GM12878 (cell line): Measurements from ENCODE around the gene FMC1. TPM values are rescaled to one million over a fixed set of nuclear protein-coding genes. Genes with fewer than 3 reads are reported as not detected.

ENCODE experiments used
- ATF7 ChIP-seq: fragments of 450-650 bp; IDR thresholded peaks from 2 replicates; pipeline ENCODE4 v1.6.1; 2016; ENCODE audit warnings: low read depth, mild to moderate bottlenecking
- CBFB ChIP-seq: IDR thresholded peaks from 2 replicates; pipeline ENCODE4 v1.6.1; 2016; ENCODE audit warnings: antibody characterized with exemption, low read depth
- DPF2 ChIP-seq: fragments of 450-650 bp; IDR thresholded peaks from 2 replicates; pipeline ENCODE4 v1.6.1; 2017; ENCODE audit warnings: mild to moderate bottlenecking
- EED ChIP-seq: sonication (generic); IDR thresholded peaks from 2 replicates; pipeline ENCODE4 v1.6.1; 2016; ENCODE audit warnings: antibody characterized with exemption, low read depth
- ESRRA ChIP-seq: IDR thresholded peaks from 2 replicates; pipeline ENCODE4 v1.6.1; 2012; ENCODE audit warnings: mild to moderate bottlenecking, low read length, improper control_type of control experiment
- FOXK2 ChIP-seq: fragments of 450-650 bp; IDR thresholded peaks from 2 replicates; pipeline ENCODE4 v1.6.1; 2017; ENCODE audit warnings: mild to moderate bottlenecking, moderate library complexity
- FOXM1 ChIP-seq: IDR thresholded peaks from 2 replicates; pipeline ENCODE4 v1.6.1; 2012; ENCODE audit warnings: low read depth, mild to moderate bottlenecking, inconsistent platforms, low read length, moderate library complexity
- GATAD2B ChIP-seq: fragments of 450-650 bp; conservative IDR thresholded peaks from 2 replicates; pipeline ENCODE4 v1.6.1; 2017; ENCODE audit warnings: low read depth, mild to moderate bottlenecking, moderate library complexity
- JUND ChIP-seq: IDR thresholded peaks from 2 replicates; pipeline ENCODE4 v1.6.1; 2012; ENCODE audit warnings: low read depth, mild to moderate bottlenecking, low read length, improper control_type of control experiment, moderate library complexity
- KDM1A ChIP-seq: fragments of 200-600 bp; sonication (generic); IDR thresholded peaks from 2 replicates; pipeline ENCODE4 v1.6.1; 2016; ENCODE audit warnings: borderline replicate concordance
- KLF5 ChIP-seq: fragments of 450-650 bp; IDR thresholded peaks from 2 replicates; pipeline ENCODE4 v1.6.1; 2014; ENCODE audit warnings: mild to moderate bottlenecking; ENCODE audit not compliant: partially characterized antibody
- LARP7 ChIP-seq: fragments of 450-650 bp; IDR thresholded peaks from 2 replicates; pipeline ENCODE4 v1.6.1; 2017; ENCODE audit warnings: mild to moderate bottlenecking
- MTA2 ChIP-seq: fragments of 450-650 bp; IDR thresholded peaks from 2 replicates; pipeline ENCODE4 v1.6.1; 2016; ENCODE audit warnings: low read depth, mild to moderate bottlenecking, moderate library complexity
- MXI1 ChIP-seq: fragments of 150-350 bp; IDR thresholded peaks from 2 replicates; pipeline ENCODE4 v1.6.1; 2011; ENCODE audit warnings: low read depth, mild to moderate bottlenecking, inconsistent platforms, low read length, improper control_type of control experiment
- MYC ChIP-seq: IDR thresholded peaks from 2 replicates; pipeline ENCODE4 v1.6.1; 2011; ENCODE audit warnings: mild to moderate bottlenecking, low read length, moderate library complexity, inconsistent platforms; ENCODE audit not compliant: insufficient read depth, insufficient replicate concordance, insufficient read length, severe bottlenecking
- NFXL1 ChIP-seq: fragments of 450-650 bp; IDR thresholded peaks from 2 replicates; pipeline ENCODE4 v1.6.1; 2017; ENCODE audit warnings: antibody characterized with exemption, mild to moderate bottlenecking, borderline replicate concordance
- NR2C2 ChIP-seq: IDR thresholded peaks from 2 replicates; pipeline ENCODE4 v1.6.1; 2011; ENCODE audit warnings: borderline replicate concordance, low read depth; ENCODE audit not compliant: control insufficient read depth, insufficient read length
- NR2F1 ChIP-seq: fragments of 450-650 bp; conservative IDR thresholded peaks from 2 replicates; pipeline ENCODE4 v1.6.1; 2017; ENCODE audit warnings: mild to moderate bottlenecking
- PKNOX1 ChIP-seq: fragments of 450-650 bp; IDR thresholded peaks from 2 replicates; pipeline ENCODE4 v1.6.1; 2016; ENCODE audit warnings: mild to moderate bottlenecking
- POLR2AphosphoS2 ChIP-seq: IDR thresholded peaks from 2 replicates; pipeline ENCODE4 v1.6.1; 2011; ENCODE audit warnings: low read depth, mild to moderate bottlenecking, low read length, improper control_type of control experiment, moderate library complexity
- POU2F2 ChIP-seq: IDR thresholded peaks from 3 replicates; pipeline ENCODE4 v1.6.1; 2011; ENCODE audit warnings: low read depth, mild to moderate bottlenecking, low read length, borderline replicate concordance
- RBBP5 ChIP-seq: fragments of 200-600 bp; sonication (generic); conservative IDR thresholded peaks from 2 replicates; pipeline ENCODE4 v1.6.1; 2016
- RELA ChIP-seq: fragments of 450-650 bp; IDR thresholded peaks from 2 replicates; pipeline ENCODE4 v1.8.0; 2014; ENCODE audit warnings: borderline replicate concordance; ENCODE audit not compliant: partially characterized antibody
- RUNX3 ChIP-seq: IDR thresholded peaks from 2 replicates; pipeline ENCODE4 v1.6.1; 2012; ENCODE audit warnings: low read length, inconsistent platforms
- SIN3A ChIP-seq: IDR thresholded peaks from 2 replicates; pipeline ENCODE4 v1.6.1; 2012; ENCODE audit warnings: low read depth, low read length, improper control_type of control experiment
- SIX5 ChIP-seq: IDR thresholded peaks from 2 replicates; pipeline ENCODE4 v1.6.1; 2011; ENCODE audit warnings: mild to moderate bottlenecking, low read depth, low read length, moderate library complexity; ENCODE audit not compliant: severe bottlenecking
- SP1 ChIP-seq: IDR thresholded peaks from one replicate; pipeline ENCODE4 v1.6.1; 2011; ENCODE audit warnings: low read depth, low read length
- SPI1 ChIP-seq: IDR thresholded peaks from 2 replicates; pipeline ENCODE4 v1.6.1; 2011; ENCODE audit warnings: low read depth, mild to moderate bottlenecking, low read length, moderate library complexity, borderline replicate concordance; ENCODE audit not compliant: insufficient read depth
- STAT1 ChIP-seq: fragments of 450-650 bp; conservative IDR thresholded peaks from 2 replicates; pipeline ENCODE4 v1.6.1; 2014; ENCODE audit warnings: antibody characterized with exemption, mild to moderate bottlenecking
- SUZ12 ChIP-seq: fragments of 200-600 bp; sonication (generic); IDR thresholded peaks from one replicate; pipeline ENCODE4 v1.6.1; 2018; ENCODE audit warnings: antibody characterized with exemption, mild to moderate bottlenecking; ENCODE audit not compliant: unreplicated experiment
- USF1 ChIP-seq: IDR thresholded peaks from 2 replicates; pipeline ENCODE4 v1.6.1; 2011; ENCODE audit warnings: borderline replicate concordance, low read depth, mild to moderate bottlenecking, moderate library complexity, mixed read lengths, low read length; ENCODE audit not compliant: insufficient read depth; ENCODE audit errors: extremely low read length
- YBX1 ChIP-seq: fragments of 450-650 bp; IDR thresholded peaks from 2 replicates; pipeline ENCODE4 v1.6.1; 2016; ENCODE audit warnings: antibody characterized with exemption
- ZBED1 ChIP-seq: IDR thresholded peaks from 2 replicates; pipeline ENCODE4 v1.6.1; 2016; ENCODE audit warnings: borderline replicate concordance
- polyA plus RNA-seq, 11 experiments: library from polyadenylated mRNA; depleted of rRNA in 4 of 11; unstranded in 6 of 11; stranded (reverse) in 5 of 11; fragments of >200 nt; fragmentation: Nextera tagmentation in 4 of 11; fragmentation: Illumina TruSeq in 1 of 11; extraction: Ambion mirVana in 4 of 11; extraction: Trizol in 1 of 11; gene quantifications; 1 replicate in 1 of 11; 2 replicates in 10 of 11; pipeline versions ENCODE4 v1.2.1 to v1.2.3, GENCODE V29; 2011 to 2016; ENCODE audit warnings: inconsistent platforms in 2 of 11, missing spikeins in 2 of 11, low read depth in 1 of 11
- total RNA-seq, 4 experiments: library from RNA; depleted of rRNA in 3 of 4; stranded (reverse); fragments of >200 nt in 3 of 4; fragmentation: Illumina TruSeq in 1 of 4; extraction: Trizol in 1 of 4; gene quantifications; 2 replicates each; pipeline versions ENCODE4 v1.2.1 to v1.2.3, GENCODE V29; 2013 to 2021

FMC1 gene
- total and polyA plus RNA-seq, 10 of the 15 experiments (the other 5 are each of a cell fraction or from before 2014, with no cell fraction given) = 4.2 to 60.4 (median 15.6) TPM

GRCh38 chr7:139341058-139341775 is at the start of gene FMC1 (continued):
- no peak for TF ChIP-seq SPI1
- TF ChIP-seq EED = no peak
- TF ChIP-seq MXI1 = no peak
- 0 out of 2 replicates have a peak, but pooled peaks have one; percentile 14 for TF ChIP-seq DPF2
- peak; percentile 87 for TF ChIP-seq GATAD2B
- no peak for TF ChIP-seq SUZ12
- peak; percentile 65 for TF ChIP-seq CBFB
- TF ChIP-seq PKNOX1 = peak; percentile 53; the same call in 1 of the 2 replicates
- peak; percentile 98 for TF ChIP-seq KLF5
- peak; percentile 79 for TF ChIP-seq NR2F1
- TF ChIP-seq USF1 = no peak
- TF ChIP-seq SIN3A = peak; percentile 28; the same call in 1 of the 2 replicates
- peak; percentile 97 for TF ChIP-seq ATF7
- no peak for TF ChIP-seq YBX1
- TF ChIP-seq NFXL1 = no peak
- peak; percentile 76; the same call in 1 of the 2 replicates for TF ChIP-seq ESRRA
- TF ChIP-seq POU2F2 = peak; percentile 69; the same call in 1 of the 3 replicates
- TF ChIP-seq MTA2 = peak; percentile 47
- TF ChIP-seq POLR2AphosphoS2 = peak; percentile 81
- no peak for TF ChIP-seq NR2C2
- peak; percentile 47 for TF ChIP-seq SIX5
- TF ChIP-seq STAT1 = peak; percentile 70; the same call in 1 of the 2 replicates
- TF ChIP-seq RELA = no peak
- TF ChIP-seq RUNX3 = no peak
- TF ChIP-seq RBBP5 = no peak
- peak; percentile 96 for TF ChIP-seq FOXK2
- peak; percentile 14 for TF ChIP-seq SP1
- TF ChIP-seq LARP7 = peak; percentile 77
- no peak for TF ChIP-seq MYC
- no peak for TF ChIP-seq KDM1A
- TF ChIP-seq FOXM1 = peak; percentile 43
- TF ChIP-seq JUND = peak; percentile 97
- peak; percentile 99 for TF ChIP-seq ZBED1
